Right lobe of liver (tissue), 6 donors: ENCODE results near the gene HRK. TPM values are rescaled to one million over a fixed set of nuclear protein-coding genes. Genes with fewer than 3 reads are reported as not detected.

Experiments
- ATAC-seq, 4 donors: fragments of 200-7000 bp; cut with Tn5 transposase; one replicate each; pipeline ENCODE4 v1.9.1; 2020; ENCODE audit warnings: mild to moderate bottlenecking in 4 of 4, moderate library complexity in 4 of 4
- DNase-seq, 3 donors: peaks; one replicate each; pipeline ENCODE4 v3.0.0-alpha.2; 2020
- H3K27ac ChIP-seq, 3 donors: fragments of 200-600 bp; one replicate each; pipeline ENCODE4 v1.8.0; 2022
- H3K27me3 ChIP-seq, 2 donors: fragments of 200-600 bp; one replicate each; pipeline ENCODE4 v1.8.0; 2022
- H3K36me3 ChIP-seq, 4 donors: fragments of 200-600 bp; sonication (generic) in 1 of 4; one replicate each; pipeline versions ENCODE4 v1.5.1 to v1.8.0; 2017 to 2022; ENCODE audit warnings: control low read depth in 1 of 4
- H3K4me1 ChIP-seq, 4 donors: fragments of 200-600 bp; sonication (generic) in 1 of 4; one replicate each; pipeline versions ENCODE4 v1.5.1 to v1.8.0; 2017 to 2022; ENCODE audit warnings: control low read depth in 1 of 4
- H3K4me3 ChIP-seq, 3 donors: fragments of 200-600 bp; one replicate each; pipeline ENCODE4 v1.8.0; 2022
- H3K9me3 ChIP-seq, 4 donors: fragments of 200-600 bp; sonication (generic) in 1 of 4; one replicate each; pipeline versions ENCODE4 v1.5.1 to v1.8.0; 2017 to 2022; ENCODE audit warnings: control low read depth in 1 of 4
- CTCF ChIP-seq, 4 donors: fragments of 200-600 bp in 3 of 4; fragments of 450-650 bp in 1 of 4; IDR thresholded peaks; one replicate each; pipeline versions ENCODE4 v1.5.1 to v1.8.0; 2016 to 2022; ENCODE audit warnings: antibody characterized with exemption in 4 of 4, mild to moderate bottlenecking in 2 of 4
- POLR2A ChIP-seq: fragments of 450-650 bp; IDR thresholded peaks from one replicate; pipeline ENCODE4 v1.6.1; 2017; ENCODE audit warnings: antibody characterized with exemption, mild to moderate bottlenecking
- WGBS: methylation state at CpG from one replicate; pipeline ENCODE4 v1.1.6; 2018; ENCODE audit warnings: low coverage, low lambda C conversion rate; ENCODE audit not compliant: insufficient coverage; ENCODE audit errors: missing lambda C conversion rate; 5-methylcytosine and 5-hydroxymethylcytosine counted together
- intact Hi-C, 2 donors: fragments of 100-400 bp; cut with DNase I; formaldehyde crosslinking; loops; one replicate each; pipeline versions ENCODE4 v1.11.2 to v1.14.1; 2022
- total RNA-seq, 6 experiments: library from RNA; depleted of rRNA in 2 of 6; stranded (reverse); fragments of >200 nt in 2 of 6; fragmentation: NEBNext Ultra II Directional in 3 of 6; extraction: Animal tissue kit (Norgen Biotek cat#: 25700) in 3 of 6; gene quantifications; one replicate each; pipeline versions ENCODE4 v1.1.0 to v1.2.4, GENCODE V29; 2016 to 2023
- donor health status: DM: no; HTN: yes; CAD: no.
- donor health status: DM: no; HTN: no; CAD: no.
- donor health status: DM: no; HTN: no; CAD: no.
- donor health status: DM: no; HTN: yes; CAD: no.
- donor health status: DM: no; HTN: yes; CAD: no.

The HRK gene
- total RNA-seq, 6 experiments from 2014 or later: not detected

- TF ChIP-seq POLR2A: no peak
- no peak for TF ChIP-seq CTCF (IDR thresholded peaks at IDR 0.05)
- peaks cover 0 to 25% of the 10 kb centered on the region in 2 donors for H3K27me3 ChIP-seq
- no peak overlapping the region for H3K27ac ChIP-seq
- intact Hi-C loops: no loop called here
- H3K4me3 ChIP-seq: no peak overlapping the region
- no peaks in the 10 kb centered on the region for H3K36me3 ChIP-seq
- DNase-seq (no peak), ATAC-seq (peak in 1 of 4 donors; percentile 33)
- H3K9me3 ChIP-seq: no peaks in the 10 kb centered on the region
- H3K4me1 ChIP-seq: peaks cover 0 to 8% (median 0%) of the 10 kb centered on the region in 4 donors
- 8% methylated on average over 4 of the region's 6 CpGs for WGBS
Measured at GRCh38 chr12:116882742-116883141, 1.5 kb upstream of the HRK start.

GRCh38 chr12:116881877-116882507 lies 751 bp upstream of the HRK start:
- ATAC-seq (no peak), DNase-seq (no peak)
- Histone ChIP-seq H3K27ac (no peak overlapping the region), H3K27me3 (peaks cover 0 to 31% of the 10 kb centered on the region in 2 donors), H3K36me3 (no peaks in the 10 kb centered on the region), H3K4me1 (peaks cover 0 to 8% (median 0%) of the 10 kb centered on the region in 4 donors), H3K4me3 (no peak overlapping the region), H3K9me3 (no peaks in the 10 kb centered on the region)
- no peak for TF ChIP-seq CTCF (IDR thresholded peaks at IDR 0.05)
- no peak for TF ChIP-seq POLR2A
- intact Hi-C loops: no loop called here
- WGBS: 4% methylated on average over 14 of the region's 29 CpGs

- peaks cover 0 to 31% of the 10 kb centered on the region in 2 donors for H3K27me3 ChIP-seq
- WGBS: no CpG with 5 or more reads among the region's 65 CpGs
- no peaks in the 10 kb centered on the region for H3K36me3 ChIP-seq
- no peak overlapping the region for H3K27ac ChIP-seq
- DNase-seq (no peak), ATAC-seq (peak; percentile 43 to 70 (median 53))
- TF ChIP-seq POLR2A (no peak), CTCF (IDR thresholded peaks at IDR 0.05) (no peak)
- peaks cover 0 to 8% (median 0%) of the 10 kb centered on the region in 4 donors for H3K4me1 ChIP-seq
- intact Hi-C loops: no loop called here
- H3K9me3 ChIP-seq: no peaks in the 10 kb centered on the region
- no peak overlapping the region for H3K4me3 ChIP-seq
Measured at GRCh38 chr12:116880817-116881324, 370 bp downstream of the HRK start.

- H3K27ac ChIP-seq: no peak overlapping the region
- no peaks in the 10 kb centered on the region for H3K9me3 ChIP-seq
- WGBS: 4% methylated on average over 20 of the region's 21 CpGs
- peaks cover 0 to 31% of the 10 kb centered on the region in 2 donors for H3K27me3 ChIP-seq
- intact Hi-C loops: no loop called here
- no peak for ATAC-seq
- TF ChIP-seq CTCF (IDR thresholded peaks at IDR 0.05) (no peak), POLR2A (no peak)
- DNase-seq: no peak
- no peaks in the 10 kb centered on the region for H3K36me3 ChIP-seq
- peaks cover 0 to 8% (median 0%) of the 10 kb centered on the region in 4 donors for H3K4me1 ChIP-seq
- no peak overlapping the region for H3K4me3 ChIP-seq
Measured at GRCh38 chr12:116880213-116880816, 926 bp downstream of the HRK start.
